Hematopoietic multipotent progenitor cell treated with erythropoietin and hydrocortisone succinate and interleukin-3 and kit ligand, for 8 days (in vitro differentiated cells): Measurements from ENCODE around the gene ZFYVE9.
"Not testable (repeated sequence)": the region's sequence is repeated elsewhere in the genome, so short reads cannot be mapped to it uniquely, and the experiment has no call there.

Source experiments
- DNase-seq: peaks from one replicate; pipeline ENCODE4 v3.0.0-alpha.2; 2015

ZFYVE9 gene

DNA sequence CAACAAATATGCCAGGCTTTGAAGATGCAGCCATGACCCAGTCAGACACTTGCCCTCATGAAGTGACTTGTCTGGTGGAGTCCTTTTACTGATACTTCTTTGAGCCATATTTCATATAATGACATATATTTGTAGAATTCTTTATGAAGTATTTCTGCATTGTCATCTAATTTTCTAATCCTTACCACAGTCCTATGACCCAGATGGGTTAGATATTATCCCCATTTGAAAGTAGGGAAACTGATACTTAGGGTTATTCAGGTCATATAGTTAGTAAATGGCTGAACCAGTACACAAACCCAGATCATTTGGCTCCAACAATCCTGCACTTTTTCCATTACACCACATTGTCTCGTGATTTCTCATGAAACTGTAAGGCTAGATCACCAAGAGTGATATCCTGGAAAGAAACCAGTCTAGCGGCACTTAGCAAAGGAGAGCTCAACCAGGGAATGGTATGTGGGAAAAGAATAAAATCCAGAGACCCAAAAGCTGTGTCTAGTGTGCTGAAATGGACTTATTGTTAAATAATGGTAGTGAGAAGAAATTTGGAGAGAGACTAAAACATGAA, 49.6 kb downstream of the ZFYVE9 start:
- no peak for DNase-seq

DNA sequence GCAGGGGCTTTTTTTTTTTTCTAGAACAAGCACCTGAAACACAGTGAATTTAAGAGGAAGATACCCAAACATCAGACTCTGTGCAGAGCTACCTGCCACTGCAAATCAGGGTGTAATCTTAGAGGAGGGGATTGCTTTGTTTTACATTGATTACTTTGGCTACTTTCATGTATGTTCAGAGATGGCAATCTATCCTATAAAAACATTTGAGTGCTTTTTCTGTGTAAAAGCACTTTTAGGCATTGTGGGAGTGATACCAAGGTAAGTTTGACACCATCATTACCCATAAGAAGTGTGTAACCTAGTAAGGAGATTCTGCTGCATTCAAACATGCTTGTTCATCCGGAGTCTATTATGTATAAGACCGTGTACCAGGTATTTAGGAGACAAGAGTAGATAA, 50.1 kb downstream of the ZFYVE9 start:
- no peak for DNase-seq

DNA sequence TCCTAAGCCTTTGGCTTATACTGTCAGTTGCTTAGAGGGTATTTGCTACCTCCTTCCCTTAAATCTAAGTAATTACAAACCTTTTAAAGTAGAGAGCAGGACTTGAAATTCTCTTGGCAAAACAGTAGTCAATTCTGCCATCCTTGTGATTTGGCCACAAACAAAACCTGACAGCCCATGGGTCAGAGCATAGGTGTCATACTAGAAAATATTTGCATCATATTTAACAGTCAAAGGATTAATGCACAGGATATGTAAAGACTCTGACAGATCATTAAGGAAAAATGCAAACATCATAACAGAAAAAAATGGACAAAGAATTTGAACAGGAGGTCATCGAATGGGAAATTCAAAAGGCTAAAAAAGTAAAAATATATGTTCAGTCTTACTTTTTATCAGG, 50.5 kb downstream of the ZFYVE9 start:
- DNase-seq: no peak

DNA sequence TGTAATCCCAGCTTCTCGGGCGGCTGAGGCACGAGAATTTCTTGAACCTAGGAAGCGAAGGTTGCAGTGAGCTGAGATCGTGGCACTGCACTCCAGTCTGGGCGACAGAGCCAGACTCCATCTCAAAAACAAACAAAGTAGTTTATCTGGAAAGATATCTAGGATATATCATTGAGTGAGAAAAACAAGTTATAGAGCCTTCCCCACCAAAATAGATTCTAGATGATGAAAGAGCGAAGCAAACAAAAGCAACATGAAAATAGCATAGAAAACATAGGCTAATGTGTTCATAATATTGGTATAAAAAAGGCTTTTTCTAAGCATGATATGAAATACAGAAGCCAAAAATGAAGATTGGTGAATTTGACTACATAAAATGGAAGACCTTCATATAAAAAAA, 52.1 kb downstream of the ZFYVE9 start:
- no peak for DNase-seq

DNA sequence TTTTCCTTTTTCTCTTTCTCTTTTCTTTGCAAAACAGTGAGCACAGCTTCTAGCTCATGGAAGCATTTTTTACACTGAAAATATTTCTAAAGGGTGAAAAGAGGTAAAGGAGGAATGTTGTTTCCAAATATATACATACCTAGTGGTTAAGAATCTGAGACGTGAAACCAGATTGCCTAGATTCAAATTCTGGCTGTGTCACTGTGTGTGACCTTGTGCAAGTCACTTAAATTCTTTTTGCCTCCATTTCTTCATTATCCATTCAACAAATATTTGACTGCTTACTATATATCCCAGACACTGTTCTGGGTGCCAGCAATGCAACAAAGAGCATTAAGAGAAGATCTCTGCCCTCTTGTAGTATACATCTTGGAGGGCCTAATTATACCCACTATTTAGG, 53.3 kb downstream of the ZFYVE9 start:
- no peak for DNase-seq

DNA sequence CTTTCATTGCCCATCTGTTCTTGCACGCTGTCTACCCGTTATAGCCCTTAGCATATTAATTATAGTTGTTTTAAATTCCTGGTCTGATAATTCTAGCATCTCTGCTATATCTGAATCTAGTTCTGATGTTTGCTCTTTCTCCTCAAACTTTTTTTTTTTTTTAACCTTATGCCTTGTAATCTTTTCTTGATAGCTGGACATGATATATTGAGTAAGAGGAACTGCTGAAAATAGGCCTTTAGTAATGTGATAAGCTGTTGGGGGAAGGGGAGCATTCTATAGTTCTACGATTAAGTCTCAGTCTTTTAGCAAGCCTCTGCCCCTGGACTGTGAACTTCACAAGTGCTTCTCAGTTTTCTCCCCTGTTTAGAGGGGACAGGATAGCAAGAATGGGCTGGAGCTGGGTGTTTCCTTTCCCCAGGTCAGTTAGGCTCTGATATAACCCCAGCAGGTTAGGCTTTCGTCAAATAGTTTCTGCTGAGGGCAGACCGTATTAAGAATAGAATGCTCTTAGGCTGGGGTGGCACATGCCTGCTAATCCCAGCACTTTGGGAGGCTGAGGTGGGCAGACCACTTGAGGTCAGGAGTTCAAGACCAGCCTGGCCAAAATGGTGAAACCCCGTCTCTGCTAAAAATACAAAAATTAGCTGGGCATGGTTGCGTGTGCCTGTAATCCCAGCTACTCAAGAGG, 62.2 kb downstream of the ZFYVE9 start:
- DNase-seq: peak; percentile 22

DNA sequence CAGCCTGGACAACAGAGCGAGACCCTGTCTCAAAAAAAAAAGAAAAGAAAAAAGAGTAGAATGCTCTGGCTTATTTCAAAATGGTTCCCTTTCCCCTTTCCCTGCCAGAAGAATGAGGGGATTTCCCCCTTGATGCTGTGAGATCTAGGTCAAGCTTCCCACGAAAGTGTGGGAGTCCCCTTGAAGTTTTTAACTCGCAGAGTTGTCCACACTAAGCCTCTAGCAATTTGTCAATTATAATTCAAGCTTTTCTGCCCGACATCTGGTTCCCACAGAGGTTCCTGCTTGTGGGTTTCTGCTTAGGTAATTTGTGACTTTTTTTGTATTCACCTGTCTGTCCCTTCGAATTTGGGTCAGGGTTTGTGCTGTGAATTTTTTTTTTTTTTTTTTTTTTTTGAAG, 62.8 kb downstream of the ZFYVE9 start:
- no peak for DNase-seq

DNA sequence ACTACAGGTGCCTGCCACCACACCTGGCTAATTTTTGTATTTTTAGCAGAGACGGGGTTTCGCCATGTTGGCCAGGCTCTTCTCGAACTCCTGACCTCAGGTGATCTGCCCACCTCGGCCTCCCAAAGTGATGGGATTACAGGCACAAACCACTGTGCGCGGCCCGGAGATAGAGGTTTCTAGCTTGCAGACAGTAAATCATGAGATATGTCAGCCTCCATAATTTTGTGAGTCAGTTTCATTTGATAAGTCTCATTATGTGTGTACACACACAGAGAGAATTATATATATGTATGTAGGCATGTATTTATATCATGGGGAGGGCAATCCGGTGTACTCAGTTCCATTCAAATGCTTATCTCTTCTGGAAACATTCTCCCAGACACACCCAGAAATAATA, 64.8 kb downstream of the ZFYVE9 start:
- DNase-seq: not testable (repeated sequence)

DNA sequence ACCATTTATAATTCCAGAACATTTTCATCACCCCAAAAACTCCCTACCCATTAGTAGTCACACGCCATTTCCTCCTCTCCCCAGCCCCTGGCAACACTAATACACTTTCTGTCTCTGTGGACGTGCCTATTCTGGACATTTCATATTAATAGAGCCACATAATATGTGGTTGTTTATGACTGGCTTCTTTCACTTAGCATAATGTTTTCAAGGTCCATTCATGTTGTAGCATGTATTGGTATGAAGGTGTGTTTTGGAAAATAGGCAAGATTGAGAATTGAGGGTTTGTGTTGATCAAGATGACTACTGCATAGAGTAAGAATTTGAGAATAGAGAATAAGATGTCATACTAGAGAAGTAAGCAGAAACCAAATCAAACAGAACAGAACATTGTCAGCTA, 67.5 kb downstream of the ZFYVE9 start:
- DNase-seq: no peak

DNA sequence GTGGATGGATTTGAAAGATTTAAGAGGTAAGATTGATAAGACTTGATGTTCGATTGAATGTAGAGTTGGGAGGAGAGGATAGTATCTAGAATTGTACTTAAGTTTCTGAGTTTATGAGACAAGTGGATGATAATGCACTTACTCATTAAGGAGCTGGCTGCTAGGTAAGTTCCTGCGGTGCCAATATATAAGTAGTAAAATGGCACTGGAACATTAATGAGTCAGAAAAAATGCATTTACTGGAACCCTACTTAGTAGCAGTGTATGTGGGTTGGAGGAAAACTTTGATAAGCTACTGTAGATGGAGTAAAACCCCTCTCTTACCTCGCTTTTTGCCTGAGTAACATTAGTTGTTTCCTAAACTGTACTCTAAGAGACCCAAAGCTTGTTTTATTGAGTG, 68.2 kb downstream of the ZFYVE9 start:
- no peak for DNase-seq

DNA sequence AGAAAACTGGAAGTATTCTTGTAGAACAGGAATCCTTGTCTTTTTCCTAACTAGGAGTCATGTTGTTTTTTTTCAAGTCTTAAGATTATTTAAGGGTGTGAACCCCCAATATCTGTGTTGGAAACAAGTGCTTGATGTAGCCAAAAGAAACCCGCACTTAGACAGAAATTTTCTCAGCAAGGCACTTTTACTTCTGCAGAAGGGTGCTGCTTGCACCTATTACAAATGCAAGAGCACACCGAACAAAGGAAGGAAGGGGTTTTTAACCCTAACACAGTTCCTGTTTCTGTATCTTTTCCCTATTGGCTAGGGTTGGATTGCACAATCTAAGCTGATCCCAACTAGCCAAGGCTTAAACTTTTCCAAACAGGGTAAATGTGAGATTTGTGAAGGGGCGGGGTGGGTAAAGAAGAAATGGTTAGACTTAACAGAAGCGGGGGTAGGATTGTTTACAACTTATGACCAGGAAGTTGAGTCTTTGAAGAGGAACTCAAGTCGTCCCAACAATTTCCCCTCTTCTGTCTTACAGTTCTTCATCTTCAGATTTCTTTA, 75.1 kb downstream of the ZFYVE9 start:
- no peak for DNase-seq

DNA sequence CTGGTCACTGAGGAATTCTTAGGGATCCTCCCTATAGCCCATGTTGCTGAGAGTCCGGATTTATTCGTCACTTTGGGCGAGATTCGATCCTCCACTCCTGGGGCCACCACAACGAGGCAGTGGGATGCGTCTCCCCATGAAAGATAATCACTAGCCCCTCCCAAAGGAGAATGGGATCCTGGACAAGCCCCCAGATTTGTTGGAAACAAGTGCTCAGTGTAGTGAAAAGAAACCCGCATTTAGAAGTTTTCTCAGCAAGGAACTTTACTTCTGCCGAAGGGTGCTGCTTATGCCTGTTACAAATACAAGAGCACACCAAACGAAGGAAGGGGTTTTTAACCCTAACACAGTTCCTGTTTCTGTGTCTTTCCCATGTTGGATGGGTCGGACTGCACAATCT, 83.3 kb downstream of the ZFYVE9 start:
- no peak for DNase-seq

DNA sequence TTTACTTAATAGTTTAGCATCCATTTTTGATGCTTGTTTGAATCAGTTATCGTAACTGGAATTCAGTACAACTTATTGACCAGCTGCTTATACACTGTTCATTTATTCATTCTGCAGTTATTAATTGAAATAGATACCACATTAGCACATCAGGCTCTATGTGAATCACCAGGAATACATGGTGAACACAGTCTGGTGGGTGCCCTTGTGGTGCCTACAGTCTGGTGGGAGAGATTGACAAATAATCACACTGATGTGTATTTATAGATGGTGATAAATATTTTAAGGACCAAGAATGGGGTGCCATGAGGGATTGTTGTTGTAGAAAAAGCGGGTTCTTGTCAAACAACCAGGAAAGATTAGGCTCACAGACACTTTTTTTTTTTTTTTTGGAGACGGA, 87.6 kb downstream of the ZFYVE9 start:
- no peak for DNase-seq

DNA sequence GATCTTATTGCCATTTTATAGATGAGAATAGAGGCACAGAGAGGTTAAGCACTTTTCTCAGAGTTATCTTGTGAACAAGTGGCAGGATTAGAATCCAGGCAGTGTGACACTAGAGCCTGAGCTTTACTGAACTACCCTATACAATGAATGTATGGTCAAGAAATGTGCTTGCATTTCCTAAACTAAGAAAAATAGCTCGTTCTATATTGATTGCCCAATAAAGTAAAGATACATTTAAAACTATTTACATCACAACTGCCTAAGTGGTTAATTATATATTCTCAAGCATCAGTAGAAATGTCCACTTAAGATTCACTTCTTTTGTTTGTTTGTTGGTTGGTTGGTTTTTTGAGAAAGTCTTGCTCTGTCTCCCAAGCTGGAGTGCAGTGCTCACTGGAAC, 91.6 kb downstream of the ZFYVE9 start:
- no peak for DNase-seq

DNA sequence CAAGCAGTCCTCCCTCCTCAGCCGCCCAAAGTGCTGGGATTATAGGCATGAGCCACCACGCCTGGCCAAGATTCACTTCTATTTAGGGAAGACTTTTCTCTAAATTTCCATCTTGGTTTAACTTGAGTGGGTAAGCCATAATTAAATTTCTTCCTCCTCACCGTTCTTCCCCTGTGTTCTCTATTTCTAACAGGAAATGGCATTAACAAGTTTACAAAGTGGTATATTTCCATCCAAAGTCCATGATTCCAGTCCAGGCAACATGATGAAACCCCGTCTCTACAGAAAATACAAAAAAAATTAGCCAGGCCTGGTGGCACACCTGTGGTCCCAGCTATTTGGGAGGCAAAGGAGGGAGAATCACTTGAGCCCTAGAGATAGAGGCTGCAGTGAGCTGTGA, 92.1 kb downstream of the ZFYVE9 start:
- DNase-seq: no peak

DNA sequence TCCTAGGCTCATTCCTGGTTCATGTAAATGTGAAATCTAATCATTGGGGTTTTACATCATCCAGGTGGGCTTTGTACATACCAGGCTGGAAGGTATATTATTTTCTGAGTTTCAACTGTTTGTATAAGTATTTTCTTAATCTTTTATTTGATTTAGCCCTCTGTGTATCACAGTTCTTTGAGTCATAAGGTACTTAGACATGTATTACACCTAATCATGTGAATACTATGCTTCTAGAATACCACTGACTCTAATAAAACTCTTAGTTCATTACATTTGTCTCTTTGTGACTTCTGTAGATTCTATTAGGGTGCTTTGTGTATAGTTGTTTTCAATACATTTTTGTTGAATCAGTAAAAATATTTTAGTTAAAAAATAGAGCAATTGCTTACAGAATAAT, 92.8 kb downstream of the ZFYVE9 start:
- no peak for DNase-seq

DNA sequence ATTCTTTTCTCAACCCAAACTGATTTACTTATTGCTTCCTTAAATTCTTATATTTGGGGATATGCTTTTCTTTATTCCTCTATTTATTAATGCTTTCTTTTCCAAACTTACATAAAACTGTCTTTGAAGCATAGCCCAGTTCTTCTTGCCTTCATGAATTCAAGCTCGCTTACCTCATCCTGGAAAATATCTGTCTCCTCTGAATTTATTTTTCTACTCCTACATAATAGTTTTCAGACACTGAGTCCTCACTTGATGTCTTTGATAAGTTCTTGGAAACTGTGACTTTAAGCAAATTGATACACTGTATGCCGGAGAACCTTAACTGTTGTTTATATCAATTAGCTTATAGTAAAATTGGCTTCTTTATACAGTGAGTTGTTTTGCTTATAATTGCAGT, 93.8 kb downstream of the ZFYVE9 start:
- no peak for DNase-seq

DNA sequence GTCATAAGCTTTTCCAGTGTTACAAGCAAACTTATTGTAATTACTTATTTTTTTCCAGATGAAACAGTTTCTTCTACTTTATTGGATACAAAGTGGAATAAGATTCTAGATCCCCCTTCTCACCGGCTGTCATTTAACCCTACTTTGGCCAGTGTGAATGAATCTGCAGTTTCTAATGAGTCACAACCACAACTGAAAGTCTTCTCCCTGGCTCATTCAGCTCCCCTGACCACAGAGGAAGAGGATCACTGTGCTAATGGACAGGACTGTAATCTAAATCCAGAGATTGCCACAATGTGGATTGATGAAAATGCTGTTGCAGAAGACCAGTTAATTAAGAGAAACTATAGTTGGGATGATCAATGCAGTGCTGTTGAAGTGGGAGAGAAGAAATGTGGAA, 95.5 kb downstream of the ZFYVE9 start:
- DNase-seq: no peak

DNA sequence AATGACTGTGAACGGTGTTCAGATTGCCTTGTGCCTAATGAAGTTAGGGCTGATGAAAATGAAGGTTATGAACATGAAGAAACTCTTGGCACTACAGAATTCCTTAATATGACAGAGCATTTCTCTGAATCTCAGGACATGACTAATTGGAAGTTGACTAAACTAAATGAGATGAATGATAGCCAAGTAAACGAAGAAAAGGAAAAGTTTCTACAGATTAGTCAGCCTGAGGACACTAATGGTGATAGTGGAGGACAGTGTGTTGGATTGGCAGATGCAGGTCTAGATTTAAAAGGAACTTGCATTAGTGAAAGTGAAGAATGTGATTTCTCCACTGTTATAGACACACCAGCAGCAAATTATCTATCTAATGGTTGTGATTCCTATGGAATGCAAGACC, 96.6 kb downstream of the ZFYVE9 start:
- DNase-seq: no peak

DNA sequence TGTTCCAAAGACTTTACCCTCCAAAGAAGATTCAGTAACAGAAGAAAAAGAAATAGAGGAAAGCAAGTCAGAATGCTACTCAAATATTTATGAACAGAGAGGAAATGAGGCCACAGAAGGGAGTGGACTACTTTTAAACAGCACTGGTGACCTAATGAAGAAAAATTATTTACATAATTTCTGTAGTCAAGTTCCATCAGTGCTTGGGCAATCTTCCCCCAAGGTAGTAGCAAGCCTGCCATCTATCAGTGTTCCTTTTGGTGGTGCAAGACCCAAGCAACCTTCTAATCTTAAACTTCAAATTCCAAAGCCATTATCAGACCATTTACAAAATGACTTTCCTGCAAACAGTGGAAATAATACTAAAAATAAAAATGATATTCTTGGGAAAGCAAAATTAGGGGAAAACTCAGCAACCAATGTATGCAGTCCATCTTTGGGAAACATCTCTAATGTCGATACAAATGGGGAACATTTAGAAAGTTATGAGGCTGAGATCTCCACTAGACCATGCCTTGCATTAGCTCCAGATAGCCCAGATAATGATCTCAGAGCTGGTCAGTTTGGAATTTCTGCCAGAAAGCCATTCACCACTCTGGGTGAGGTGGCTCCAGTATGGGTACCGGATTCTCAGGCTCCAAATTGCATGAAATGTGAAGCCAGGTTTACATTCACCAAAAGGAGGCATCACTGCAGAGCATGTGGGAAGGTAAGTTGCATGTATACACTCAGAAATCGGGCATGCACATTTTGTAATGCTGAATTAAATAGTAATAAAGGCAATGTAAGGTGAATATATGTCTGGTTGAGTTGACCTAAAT, 97.2 kb downstream of the ZFYVE9 start:
- no peak for DNase-seq

DNA sequence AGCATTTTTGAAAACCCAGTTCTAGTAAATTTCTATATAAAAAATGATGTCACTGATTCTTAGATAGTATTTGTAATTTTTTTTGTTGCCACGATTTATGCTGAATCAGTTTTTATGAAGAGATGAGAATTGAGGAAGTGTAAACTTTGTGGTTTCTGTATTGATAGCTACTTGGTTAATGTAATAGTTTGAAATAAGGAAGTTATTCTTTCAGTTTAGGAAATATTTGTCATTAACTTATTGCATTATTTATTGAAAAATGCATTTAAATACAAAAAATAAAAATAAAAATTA, 97.8 kb downstream of the ZFYVE9 start:
- peak; percentile 20 for DNase-seq

DNA sequence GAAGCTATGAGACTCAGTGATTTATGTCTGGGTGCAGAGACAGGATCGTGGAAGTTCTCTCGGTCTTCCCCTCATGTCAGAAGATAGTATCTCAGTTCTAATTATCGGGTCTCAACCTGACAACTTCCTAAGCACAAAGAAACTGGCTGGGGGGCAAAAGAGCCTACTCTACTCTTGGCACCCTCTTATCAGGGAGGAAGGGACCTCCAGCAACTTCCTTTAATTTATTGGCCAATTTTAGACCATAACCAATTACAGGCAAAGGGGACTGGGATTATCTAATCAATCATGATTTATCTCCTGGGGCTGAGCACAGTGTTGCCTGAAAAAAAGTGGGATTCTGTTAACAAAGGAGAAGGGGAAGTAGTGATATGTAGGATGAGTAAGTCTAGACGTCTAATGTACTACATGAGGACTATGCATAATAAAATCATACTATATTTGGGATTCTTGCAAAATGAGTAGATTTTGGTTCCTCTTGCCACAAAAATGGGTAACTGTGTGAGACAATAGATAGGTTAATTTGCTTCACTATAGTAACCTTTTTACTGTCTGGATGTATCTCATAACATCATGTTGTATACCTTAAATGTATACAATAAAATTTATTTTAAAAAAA, 98.8 kb downstream of the ZFYVE9 start:
- DNase-seq: no peak

DNA sequence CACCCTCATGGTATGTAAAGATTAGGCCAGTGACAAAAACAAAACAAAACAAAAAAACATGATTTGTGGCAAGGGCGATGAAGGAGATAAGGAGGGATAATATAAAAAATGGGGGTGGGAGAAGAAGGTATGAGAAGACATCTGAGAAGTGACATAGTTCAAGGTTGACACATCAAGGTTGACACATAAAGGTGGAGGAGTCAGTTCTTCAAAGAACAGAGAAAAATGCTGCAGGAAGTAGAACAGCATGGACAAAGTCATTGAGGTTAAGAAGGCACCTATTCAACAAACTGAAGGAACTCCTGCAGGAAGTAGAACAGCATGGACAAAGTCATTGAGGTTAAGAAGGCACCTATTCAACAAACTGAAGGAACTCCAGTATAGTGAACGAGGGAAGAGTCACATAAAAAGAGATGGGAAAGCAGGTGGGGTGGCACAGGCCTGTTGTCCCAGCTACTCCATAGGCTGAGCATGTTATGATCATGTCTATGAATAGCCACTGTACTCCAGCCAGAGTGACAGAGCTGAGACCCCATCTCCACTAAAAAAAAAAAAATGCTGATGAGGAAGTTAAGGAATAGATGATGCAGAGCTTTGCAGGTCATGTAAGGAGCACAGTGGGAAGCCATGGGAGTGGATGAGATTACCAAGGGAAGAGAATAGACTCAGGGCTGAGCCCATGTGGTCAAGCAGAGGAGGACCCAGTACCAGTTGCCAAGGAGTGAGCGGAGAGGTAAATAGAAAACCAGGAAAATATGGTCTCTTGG, 101.5 kb downstream of the ZFYVE9 start:
- no peak for DNase-seq
